ENCODE measurements around the gene MYLK4.

DNA sequence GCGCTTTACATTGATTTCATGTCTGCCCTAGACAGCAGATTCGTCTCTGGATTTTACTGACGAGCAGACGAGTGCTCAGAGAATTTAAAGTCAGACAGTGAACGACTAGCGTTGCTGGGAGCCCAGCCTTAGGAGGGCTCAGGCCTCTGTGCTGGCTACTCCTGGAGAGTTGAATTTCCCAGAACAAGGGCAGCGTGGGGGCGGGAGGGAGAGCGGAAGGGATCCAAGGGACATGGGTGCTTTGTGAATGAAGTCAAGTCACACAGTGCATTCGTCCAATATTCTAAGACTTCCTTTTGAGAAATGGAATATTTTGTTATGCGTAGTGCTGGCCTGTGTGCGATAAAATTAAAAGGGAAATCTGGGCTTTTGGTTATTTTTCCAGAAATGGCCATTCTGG is 126.5 kb downstream of the MYLK4 start:
- no peak for TF ChIP-seq POLR2AphosphoS5 (IDR thresholded peaks at IDR 0.05; ENCODE audit: low read depth, low read length)
- TF ChIP-seq REST (IDR thresholded peaks at IDR 0.05; ENCODE audit: insufficient read depth in 1 of 2, low read depth in 2 of 2, low read length in 2 of 2) = no peak
- no peak for TF ChIP-seq TAF1 (IDR thresholded peaks at IDR 0.05; ENCODE audit: borderline replicate concordance, insufficient read depth, low read length)

All from PFSK-1 (cell line).